Chondrocyte (in vitro differentiated cells): Measurements from ENCODE around the gene TFF1. TPM values are rescaled to one million over a fixed set of nuclear protein-coding genes. Genes with fewer than 3 reads are reported as not detected.

Source experiments
- DNase-seq: peaks from one replicate; pipeline ENCODE4 v3.0.0; 2021; ENCODE audit warnings: mixed read lengths, low spot score
- H3K27ac Mint-ChIP-seq: one replicate; pipeline ENCODE4 v1.8.0; 2021; ENCODE audit warnings: mild to moderate bottlenecking, moderate library complexity, mixed read lengths; ENCODE audit not compliant: unreplicated experiment
- H3K27me3 Mint-ChIP-seq: 2 replicates; pipeline ENCODE4 v1.8.0; 2021; ENCODE audit warnings: low read depth, mixed read lengths
- H3K36me3 Mint-ChIP-seq: 2 replicates; pipeline ENCODE4 v1.8.0; 2021; ENCODE audit warnings: low read depth, mixed read lengths
- H3K4me1 Mint-ChIP-seq: 2 replicates; pipeline ENCODE4 v1.8.0; 2021; ENCODE audit warnings: low read depth, mild to moderate bottlenecking, mixed read lengths
- H3K4me3 Mint-ChIP-seq: one replicate; pipeline ENCODE4 v1.8.0; 2021; ENCODE audit warnings: mild to moderate bottlenecking, moderate library complexity, mixed read lengths; ENCODE audit not compliant: unreplicated experiment
- H3K9me3 Mint-ChIP-seq: 2 replicates; pipeline ENCODE4 v1.8.0; 2021; ENCODE audit warnings: low read depth, mixed read lengths
- total RNA-seq: library from RNA; stranded (reverse); gene quantifications from 3 replicates; pipeline ENCODE4 v1.2.1, GENCODE V29; 2021
- TF ChIP-seq, protein P1 (sequence below): fragments of 200-600 bp; sonication (generic); IDR thresholded peaks from 2 replicates; pipeline ENCODE4 v1.5.0; 2021; ENCODE audit warnings: antibody characterized with exemption, mild to moderate bottlenecking, moderate library complexity

TFF1 gene
- total RNA-seq, 1 donor from 2014 or later = not detected

DNA sequence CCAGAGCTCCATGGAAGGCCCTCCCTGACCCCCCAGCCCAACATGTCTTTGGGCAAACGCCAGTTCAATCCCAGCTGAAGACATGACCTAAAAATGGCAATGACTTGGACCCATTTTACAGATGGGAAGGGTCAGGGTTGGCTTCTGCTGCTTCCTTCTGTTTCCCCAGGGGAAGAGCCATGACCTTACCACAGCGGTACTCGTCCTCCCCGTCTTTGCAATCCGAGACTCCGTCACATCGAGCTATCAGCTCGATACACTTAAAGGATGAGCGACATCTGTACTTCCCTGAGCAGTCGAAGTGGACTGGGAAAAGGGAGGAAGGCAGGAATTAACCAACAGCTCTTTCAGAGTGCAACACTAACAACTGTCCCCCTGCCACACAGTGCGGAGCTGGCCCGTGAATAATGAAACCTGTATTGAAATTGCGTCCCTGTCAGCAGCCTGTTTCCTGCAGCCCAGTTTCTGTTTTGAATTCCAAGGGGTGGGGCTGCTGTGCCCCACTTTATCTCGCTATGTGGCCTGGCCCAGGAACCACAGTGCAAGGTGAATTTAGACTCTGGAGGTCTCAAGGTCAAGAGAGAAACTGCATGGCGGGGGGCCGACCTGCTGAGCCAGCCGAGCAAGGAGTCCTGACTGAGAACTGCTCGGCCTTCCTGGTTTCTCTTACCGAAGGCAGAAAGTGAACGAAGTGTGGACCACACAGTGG lies 22.6 kb upstream of the TFF1 start:
- TF ChIP-seq, protein P1, sequence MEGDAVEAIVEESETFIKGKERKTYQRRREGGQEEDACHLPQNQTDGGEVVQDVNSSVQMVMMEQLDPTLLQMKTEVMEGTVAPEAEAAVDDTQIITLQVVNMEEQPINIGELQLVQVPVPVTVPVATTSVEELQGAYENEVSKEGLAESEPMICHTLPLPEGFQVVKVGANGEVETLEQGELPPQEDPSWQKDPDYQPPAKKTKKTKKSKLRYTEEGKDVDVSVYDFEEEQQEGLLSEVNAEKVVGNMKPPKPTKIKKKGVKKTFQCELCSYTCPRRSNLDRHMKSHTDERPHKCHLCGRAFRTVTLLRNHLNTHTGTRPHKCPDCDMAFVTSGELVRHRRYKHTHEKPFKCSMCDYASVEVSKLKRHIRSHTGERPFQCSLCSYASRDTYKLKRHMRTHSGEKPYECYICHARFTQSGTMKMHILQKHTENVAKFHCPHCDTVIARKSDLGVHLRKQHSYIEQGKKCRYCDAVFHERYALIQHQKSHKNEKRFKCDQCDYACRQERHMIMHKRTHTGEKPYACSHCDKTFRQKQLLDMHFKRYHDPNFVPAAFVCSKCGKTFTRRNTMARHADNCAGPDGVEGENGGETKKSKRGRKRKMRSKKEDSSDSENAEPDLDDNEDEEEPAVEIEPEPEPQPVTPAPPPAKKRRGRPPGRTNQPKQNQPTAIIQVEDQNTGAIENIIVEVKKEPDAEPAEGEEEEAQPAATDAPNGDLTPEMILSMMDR = no peak
- Mint-ChIP-seq H3K4me3 (no peak overlapping the region), H3K9me3 (no peaks in the 10 kb centered on the region), H3K27me3 (peaks cover 5% of the 10 kb centered on the region), H3K27ac (no peak overlapping the region), H3K4me1 (peaks cover 32% of the 10 kb centered on the region), H3K36me3 (no peaks in the 10 kb centered on the region)
- no peak for DNase-seq

DNA sequence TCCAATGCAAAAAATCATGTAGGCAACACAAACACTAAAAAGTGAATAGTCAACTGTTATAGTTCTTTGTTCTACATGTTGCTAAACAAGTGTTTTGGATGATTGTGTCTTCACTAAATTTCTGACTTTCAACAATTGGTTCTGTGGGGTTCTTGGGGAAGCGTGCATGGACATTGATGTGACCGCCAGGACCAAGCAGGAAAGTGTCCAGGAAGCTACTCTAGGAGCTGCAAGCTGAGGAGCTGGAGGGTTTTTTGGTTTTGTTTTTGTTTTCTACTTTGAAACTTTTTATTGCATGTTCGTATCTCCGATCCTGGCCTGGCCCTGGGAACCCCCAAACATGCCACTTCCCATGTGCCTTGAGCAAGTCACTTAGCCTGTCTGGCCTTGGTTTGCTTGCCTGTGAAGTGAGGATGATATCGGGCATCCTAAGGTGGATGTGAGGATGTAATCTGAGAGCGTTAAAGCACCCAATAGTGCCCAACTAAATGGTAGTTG lies 21.6 kb upstream of the TFF1 start:
- no peaks in the 10 kb centered on the region for H3K9me3 Mint-ChIP-seq
- H3K4me1 Mint-ChIP-seq = peaks cover 26% of the 10 kb centered on the region
- H3K27ac Mint-ChIP-seq = no peak overlapping the region
- H3K36me3 Mint-ChIP-seq = no peaks in the 10 kb centered on the region
- peaks cover 5% of the 10 kb centered on the region for H3K27me3 Mint-ChIP-seq
- no peak for DNase-seq
- no peak overlapping the region for H3K4me3 Mint-ChIP-seq
- TF ChIP-seq, protein P1 = no peak

DNA sequence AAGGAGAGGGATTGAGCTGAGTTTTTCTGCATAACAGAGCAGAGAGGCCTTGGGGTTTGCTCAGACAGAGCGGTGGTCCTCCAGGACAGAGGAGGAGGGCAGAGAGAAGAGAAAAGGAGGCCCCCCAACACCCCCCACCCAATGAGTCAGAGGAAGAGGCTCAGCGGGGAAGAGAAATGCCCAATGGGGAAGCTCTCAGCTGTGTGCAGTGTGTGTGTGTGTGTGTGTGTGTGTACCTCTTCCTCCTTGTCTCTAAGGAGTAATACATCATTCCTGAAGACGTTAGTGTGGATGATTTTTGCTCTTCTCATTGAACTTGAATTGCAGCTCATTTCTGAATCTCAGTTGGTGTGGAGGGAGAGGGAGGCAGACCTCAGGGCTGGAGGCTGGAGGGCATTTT lies 20.8 kb upstream of the TFF1 start:
- peaks cover 18% of the 10 kb centered on the region for H3K4me1 Mint-ChIP-seq
- H3K4me3 Mint-ChIP-seq = no peak overlapping the region
- H3K36me3 Mint-ChIP-seq = no peaks in the 10 kb centered on the region
- peaks cover 5% of the 10 kb centered on the region for H3K9me3 Mint-ChIP-seq
- TF ChIP-seq, protein P1 = no peak
- H3K27ac Mint-ChIP-seq = no peak overlapping the region
- peaks cover 5% of the 10 kb centered on the region for H3K27me3 Mint-ChIP-seq
- DNase-seq = no peak

DNA sequence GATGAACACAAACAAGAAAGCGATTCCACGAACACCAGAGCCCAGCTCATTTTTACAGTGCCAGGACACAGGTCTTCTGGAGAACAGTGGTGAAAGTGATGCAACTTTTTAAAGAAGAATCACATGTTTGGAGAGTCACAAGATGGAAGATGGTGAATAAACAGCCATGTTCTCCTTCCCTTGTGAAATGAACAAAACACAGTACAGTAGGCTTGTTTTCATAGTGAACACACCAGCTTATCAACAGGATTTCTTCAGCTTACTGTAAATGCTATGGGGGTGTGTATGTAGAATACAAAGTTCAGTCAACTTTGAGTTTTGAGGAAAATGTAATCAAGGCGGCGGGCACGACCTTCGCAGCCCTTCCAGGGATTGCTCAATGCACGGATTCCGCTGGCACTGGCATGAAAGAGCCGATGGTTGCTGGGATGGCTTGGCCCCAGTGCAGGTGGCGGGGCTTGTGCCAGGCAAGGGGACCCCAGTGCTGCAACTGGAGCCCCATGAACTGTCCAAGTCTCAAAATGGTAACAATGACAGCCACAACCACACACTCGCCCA lies 19.8 kb upstream of the TFF1 start:
- no peak for DNase-seq
- Mint-ChIP-seq H3K27ac (no peak overlapping the region), H3K4me1 (peaks cover 13% of the 10 kb centered on the region), H3K4me3 (no peak overlapping the region), H3K27me3 (peaks cover 10% of the 10 kb centered on the region), H3K36me3 (no peaks in the 10 kb centered on the region), H3K9me3 (peaks cover 12% of the 10 kb centered on the region)
- TF ChIP-seq, protein P1 = no peak

DNA sequence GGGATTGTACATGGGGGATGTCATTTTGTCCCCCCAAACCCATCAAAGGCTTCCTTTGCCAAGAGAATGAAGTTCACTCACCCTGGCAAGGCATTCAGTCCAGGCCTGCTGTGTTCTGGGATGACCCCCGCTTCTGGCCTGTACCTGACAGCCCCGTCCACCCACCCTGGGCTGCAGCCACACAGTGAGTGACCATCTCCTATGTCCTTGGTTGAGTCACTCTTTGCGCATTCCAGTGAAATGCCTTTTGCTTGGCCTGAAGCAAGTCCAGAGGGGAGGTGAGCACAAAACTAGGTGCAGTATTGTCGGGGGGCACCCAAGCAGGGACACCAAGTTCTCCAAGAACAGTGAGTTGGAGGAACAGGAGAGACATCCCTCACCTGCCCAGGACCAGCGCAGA lies 19.3 kb upstream of the TFF1 start:
- Mint-ChIP-seq H3K36me3 (no peaks in the 10 kb centered on the region), H3K4me3 (no peak overlapping the region)

More for the DNA sequence above, 19.3 kb upstream of the TFF1 start:
- Mint-ChIP-seq H3K4me1 (peaks cover 13% of the 10 kb centered on the region), H3K9me3 (peaks cover 12% of the 10 kb centered on the region), H3K27ac (no peak overlapping the region), H3K27me3 (peaks cover 9% of the 10 kb centered on the region)
- TF ChIP-seq, protein P1 = no peak
- DNase-seq = no peak
